NT2/D1 (cell line): Measurements from ENCODE around the gene FLNC.

Source experiments
- DNase-seq: peaks from one replicate; pipeline ENCODE4 v3.0.0-alpha.2; 2011; ENCODE audit warnings: low read depth, low spot score
- H3K27me3 ChIP-seq: 2 replicates; pipeline ENCODE4 v1.6.0; 2011; ENCODE audit warnings: mild to moderate bottlenecking; ENCODE audit not compliant: insufficient read length, insufficient read depth
- H3K36me3 ChIP-seq: 2 replicates; pipeline ENCODE4 v1.6.1; 2011; ENCODE audit warnings: mild to moderate bottlenecking, low read length, mixed read lengths; ENCODE audit not compliant: insufficient read depth, insufficient read length
- H3K4me1 ChIP-seq: 2 replicates; pipeline ENCODE4 v1.5.1; 2011; ENCODE audit not compliant: insufficient read depth, insufficient read length
- H3K4me3 ChIP-seq: 2 replicates; pipeline ENCODE4 v1.5.1; 2011; ENCODE audit warnings: low read depth; ENCODE audit not compliant: insufficient read length
- H3K9ac ChIP-seq: 2 replicates; pipeline ENCODE4 v1.6.0; 2011; ENCODE audit warnings: low read depth; ENCODE audit not compliant: insufficient read length
- H3K9me3 ChIP-seq: 2 replicates; pipeline ENCODE4 v1.5.1; 2011; ENCODE audit warnings: mild to moderate bottlenecking, low read length; ENCODE audit not compliant: insufficient read depth
- SUZ12 ChIP-seq: IDR thresholded peaks from 2 replicates; pipeline ENCODE4 v1.6.1; 2011; ENCODE audit not compliant: insufficient read length, insufficient read depth; ENCODE audit errors: extremely low read depth
- YY1 ChIP-seq: IDR thresholded peaks from 2 replicates; pipeline ENCODE4 v1.6.1; 2011; ENCODE audit not compliant: insufficient read length, insufficient read depth
- ZNF274 ChIP-seq: IDR thresholded peaks from 2 replicates; pipeline ENCODE4 v1.6.1; 2011; ENCODE audit warnings: mild to moderate bottlenecking, low read depth, low read length

The FLNC gene

GRCh38 chr7:128844777-128845311 lies 14.6 kb downstream of the FLNC start:
- Histone ChIP-seq H3K36me3 (peaks cover 99% of the 10 kb centered on the region), H3K27me3 (no peaks in the 10 kb centered on the region), H3K4me3 (no peak overlapping the region), H3K9me3 (no peaks in the 10 kb centered on the region), H3K4me1 (no peaks in the 10 kb centered on the region), H3K9ac (no peak overlapping the region)
- no peak for DNase-seq
- TF ChIP-seq SUZ12, result no peak

- H3K9me3 ChIP-seq, result no peaks in the 10 kb centered on the region
- H3K4me3 ChIP-seq, result no peak overlapping the region
- H3K36me3 ChIP-seq, result peaks cover 99% of the 10 kb centered on the region
- H3K4me1 ChIP-seq, result no peaks in the 10 kb centered on the region
- TF ChIP-seq SUZ12, result no peak
- no peak for TF ChIP-seq YY1
- TF ChIP-seq ZNF274, result no peak
- DNase-seq, result no peak
- H3K27me3 ChIP-seq, result no peaks in the 10 kb centered on the region
- no peak overlapping the region for H3K9ac ChIP-seq
Measured at GRCh38 chr7:128845475-128845874, 15.3 kb downstream of the FLNC start.

DNA sequence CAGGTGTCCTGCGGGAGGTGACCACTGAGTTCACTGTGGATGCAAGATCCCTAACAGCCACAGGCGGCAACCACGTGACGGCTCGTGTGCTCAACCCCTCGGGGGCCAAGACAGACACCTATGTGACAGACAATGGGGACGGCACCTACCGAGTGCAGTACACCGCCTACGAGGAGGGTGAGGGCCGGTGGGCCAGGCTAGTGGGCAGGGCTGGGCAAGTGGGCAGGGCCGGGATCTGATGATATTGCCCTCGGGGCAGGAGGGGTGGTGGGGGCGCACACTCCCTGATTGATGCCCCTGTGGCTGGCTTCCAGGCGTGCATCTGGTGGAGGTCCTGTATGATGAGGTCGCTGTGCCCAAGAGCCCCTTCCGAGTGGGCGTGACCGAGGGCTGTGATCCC lies 15.8 kb downstream of the FLNC start:
- H3K4me1 ChIP-seq, result no peaks in the 10 kb centered on the region
- no peak overlapping the region for H3K4me3 ChIP-seq
- no peak for DNase-seq
- no peaks in the 10 kb centered on the region for H3K9me3 ChIP-seq
- H3K9ac ChIP-seq, result no peak overlapping the region
- H3K36me3 ChIP-seq, result peaks cover 99% of the 10 kb centered on the region
- H3K27me3 ChIP-seq, result no peaks in the 10 kb centered on the region
- TF ChIP-seq ZNF274 (no peak), YY1 (no peak), SUZ12 (no peak)

GRCh38 chr7:128846781-128847444 lies 16.7 kb downstream of the FLNC start:
- no peaks in the 10 kb centered on the region for H3K4me1 ChIP-seq
- DNase-seq, result no peak
- H3K4me3 ChIP-seq, result no peak overlapping the region
- no peak overlapping the region for H3K9ac ChIP-seq
- TF ChIP-seq ZNF274, result no peak
- no peak for TF ChIP-seq SUZ12
- no peak for TF ChIP-seq YY1
- H3K27me3 ChIP-seq, result no peaks in the 10 kb centered on the region
- H3K36me3 ChIP-seq, result peaks cover 97% of the 10 kb centered on the region
- no peaks in the 10 kb centered on the region for H3K9me3 ChIP-seq

GRCh38 chr7:128847721-128848211 lies 17.6 kb downstream of the FLNC start:
- Histone ChIP-seq H3K9me3 (no peaks in the 10 kb centered on the region), H3K27me3 (no peaks in the 10 kb centered on the region), H3K4me1 (no peaks in the 10 kb centered on the region), H3K4me3 (no peak overlapping the region), H3K36me3 (peaks cover 97% of the 10 kb centered on the region), H3K9ac (no peak overlapping the region)
- TF ChIP-seq YY1, result no peak
- no peak for TF ChIP-seq ZNF274
- TF ChIP-seq SUZ12, result no peak
- no peak for DNase-seq

DNA sequence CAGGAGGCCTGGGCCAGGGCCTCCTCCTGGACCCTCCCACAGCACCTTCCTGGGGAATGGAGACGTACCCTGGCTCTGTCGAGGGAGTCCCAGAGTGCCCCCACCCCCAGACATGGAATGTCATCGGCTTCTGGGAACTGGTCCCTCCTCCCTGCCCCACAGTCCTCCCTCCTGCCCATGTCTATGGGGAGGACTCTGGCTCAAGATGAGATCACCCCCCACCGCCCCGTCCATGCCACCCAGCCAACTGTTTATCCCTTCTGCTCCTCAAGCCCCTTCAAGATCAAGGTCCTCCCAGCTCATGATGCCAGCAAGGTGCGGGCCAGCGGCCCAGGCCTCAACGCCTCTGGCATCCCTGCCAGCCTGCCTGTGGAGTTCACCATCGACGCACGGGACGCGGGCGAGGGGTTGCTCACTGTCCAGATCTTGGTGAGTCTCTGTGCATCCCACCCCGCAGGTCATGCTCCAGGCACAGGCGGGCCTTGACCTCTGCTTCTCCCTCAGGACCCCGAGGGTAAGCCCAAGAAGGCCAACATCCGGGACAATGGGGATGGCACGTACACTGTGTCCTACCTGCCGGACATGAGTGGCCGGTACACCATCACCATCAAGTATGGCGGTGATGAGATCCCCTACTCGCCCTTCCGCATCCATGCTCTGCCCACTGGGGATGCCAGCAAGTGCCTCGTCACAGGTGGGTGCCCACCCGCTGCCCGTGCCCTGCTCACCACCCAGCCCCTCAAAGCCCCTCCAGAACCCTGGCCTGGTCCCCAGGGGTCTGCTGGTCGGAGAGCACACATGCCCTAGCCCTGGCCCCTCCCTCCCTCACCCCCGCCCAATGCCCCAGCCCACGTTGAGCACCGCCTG lies 18.3 kb downstream of the FLNC start:
- Histone ChIP-seq H3K9me3 (no peaks in the 10 kb centered on the region), H3K27me3 (no peaks in the 10 kb centered on the region), H3K36me3 (peaks cover 97% of the 10 kb centered on the region), H3K4me1 (no peaks in the 10 kb centered on the region), H3K9ac (no peak overlapping the region), H3K4me3 (no peak overlapping the region)
- no peak for TF ChIP-seq YY1
- no peak for TF ChIP-seq SUZ12
- no peak for TF ChIP-seq ZNF274
- DNase-seq, result no peak

DNA sequence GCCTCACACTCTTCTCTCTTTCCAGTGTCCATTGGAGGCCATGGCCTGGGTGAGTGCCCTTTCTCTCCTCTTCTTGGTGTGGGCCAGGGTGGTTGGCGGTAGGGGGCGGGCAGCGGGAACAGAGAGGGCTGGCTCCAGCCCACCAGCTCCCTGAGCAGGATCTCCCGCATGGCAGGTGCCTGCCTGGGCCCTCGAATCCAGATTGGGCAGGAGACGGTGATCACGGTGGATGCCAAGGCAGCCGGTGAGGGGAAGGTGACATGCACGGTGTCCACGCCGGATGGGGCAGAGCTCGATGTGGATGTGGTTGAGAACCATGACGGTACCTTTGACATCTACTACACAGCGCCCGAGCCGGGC lies 18.9 kb downstream of the FLNC start:
- H3K9me3 ChIP-seq, result no peaks in the 10 kb centered on the region
- no peak overlapping the region for H3K9ac ChIP-seq
- no peak for DNase-seq
- H3K4me3 ChIP-seq, result no peak overlapping the region
- H3K27me3 ChIP-seq, result no peaks in the 10 kb centered on the region
- TF ChIP-seq ZNF274, result no peak
- TF ChIP-seq SUZ12, result no peak
- TF ChIP-seq YY1, result no peak
- no peaks in the 10 kb centered on the region for H3K4me1 ChIP-seq
- H3K36me3 ChIP-seq, result peaks cover 97% of the 10 kb centered on the region
